ENCODE results near the gene KCND3. TPM values are rescaled to one million over a fixed set of nuclear protein-coding genes. Genes with fewer than 3 reads are reported as not detected.

The KCND3 gene
- total RNA-seq, 1 donor from 2014 or later, result 0.03 TPM

GRCh38 chr1:111988743-111989453 is 570 bp downstream of the KCND3 start:
- DNase-seq (ENCODE audit: low read depth), result no peak

- DNase-seq (ENCODE audit: low read depth), result no peak
Measured at GRCh38 chr1:111988377-111988742, 1.1 kb downstream of the KCND3 start.

GRCh38 chr1:111987502-111987901 is 2.0 kb downstream of the KCND3 start:
- DNase-seq (ENCODE audit: low read depth), result no peak

GRCh38 chr1:111983500-111983899 is 6.0 kb downstream of the KCND3 start:
- no peak for DNase-seq (ENCODE audit: low read depth)

GRCh38 chr1:111982428-111982827 is 7.0 kb downstream of the KCND3 start:
- no peak for DNase-seq (ENCODE audit: low read depth)

GRCh38 chr1:111981871-111982270 is 7.6 kb downstream of the KCND3 start:
- no peak for DNase-seq (ENCODE audit: low read depth)

- no peak for DNase-seq (ENCODE audit: low read depth)
Measured at GRCh38 chr1:111981090-111981489, 8.4 kb downstream of the KCND3 start.

GRCh38 chr1:111980686-111981085 is 8.8 kb downstream of the KCND3 start:
- no peak for DNase-seq (ENCODE audit: low read depth)

GRCh38 chr1:111978695-111979094 is 10.8 kb downstream of the KCND3 start:
- DNase-seq (ENCODE audit: low read depth), result no peak

GRCh38 chr1:111977378-111977777 is 12.1 kb downstream of the KCND3 start:
- no peak for DNase-seq (ENCODE audit: low read depth)

GRCh38 chr1:111976842-111977241 is 12.6 kb downstream of the KCND3 start:
- no peak for DNase-seq (ENCODE audit: low read depth)

- no peak for DNase-seq (ENCODE audit: low read depth)
Measured at GRCh38 chr1:111976332-111976731, 13.1 kb downstream of the KCND3 start.

GRCh38 chr1:111973150-111973790 is 16.2 kb downstream of the KCND3 start:
- no peak for DNase-seq (ENCODE audit: low read depth)

- no peak for DNase-seq (ENCODE audit: low read depth)
Measured at GRCh38 chr1:111971396-111971795, 18.1 kb downstream of the KCND3 start.

- DNase-seq (ENCODE audit: low read depth), result no peak
Measured at GRCh38 chr1:111968511-111968910, 21.0 kb downstream of the KCND3 start.

GRCh38 chr1:111967886-111968285 is 21.6 kb downstream of the KCND3 start:
- no peak for DNase-seq (ENCODE audit: low read depth)

GRCh38 chr1:111967067-111967690 is 22.3 kb downstream of the KCND3 start:
- no peak for DNase-seq (ENCODE audit: low read depth)

- no peak for DNase-seq (ENCODE audit: low read depth)
Measured at GRCh38 chr1:111965781-111966443, 23.6 kb downstream of the KCND3 start.

GRCh38 chr1:111963985-111964738 is 25.3 kb downstream of the KCND3 start:
- no peak for DNase-seq (ENCODE audit: low read depth)

GRCh38 chr1:111961773-111962565 is 27.5 kb downstream of the KCND3 start:
- no peak for DNase-seq (ENCODE audit: low read depth)

- DNase-seq (ENCODE audit: low read depth), result no peak
Measured at GRCh38 chr1:111961016-111961415, 28.5 kb downstream of the KCND3 start.

All from myocyte (in vitro differentiated cells).